HEK293 (cell line): ENCODE results near the gene RASL11A.
A peak's percentile ranks its signal among the peaks of the same experiment; 100 is the strongest.

Experiments
- EGR2 ChIP-seq: fragments of 450-650 bp; formaldehyde crosslinking; IDR thresholded peaks from 2 replicates; pipeline ENCODE4 v1.5.1; 2016; ENCODE audit warnings: low read depth, missing biosample characterization, missing genetic modification characterization
- GLI2 ChIP-seq: fragments of 450-650 bp; formaldehyde crosslinking; IDR thresholded peaks from 2 replicates; pipeline ENCODE4; 2017; ENCODE audit warnings: missing biosample characterization, missing genetic modification characterization, low read depth, borderline replicate concordance
- GLIS1 ChIP-seq: fragments of 450-650 bp; formaldehyde crosslinking; IDR thresholded peaks from 2 replicates; pipeline ENCODE4 v1.5.1; 2016; ENCODE audit warnings: missing biosample characterization, missing genetic modification characterization
- HIC1 ChIP-seq: fragments of 450-650 bp; formaldehyde crosslinking; IDR thresholded peaks from 2 replicates; pipeline ENCODE4 v1.5.1; 2016; ENCODE audit warnings: missing biosample characterization, missing genetic modification characterization
- KLF10 ChIP-seq: fragments of 450-650 bp; IDR thresholded peaks from 2 replicates; pipeline ENCODE4 v1.5.1; 2018; ENCODE audit warnings: missing biosample characterization, mild to moderate bottlenecking, missing genetic modification characterization
- KLF7 ChIP-seq: fragments of 450-650 bp; formaldehyde crosslinking; IDR thresholded peaks from 2 replicates; pipeline ENCODE4 v1.5.1; 2016; ENCODE audit warnings: missing biosample characterization, missing genetic modification characterization, borderline replicate concordance
- KLF8 ChIP-seq: fragments of 450-650 bp; formaldehyde crosslinking; IDR thresholded peaks from 2 replicates; pipeline ENCODE4 v1.5.1; 2016; ENCODE audit warnings: missing biosample characterization, missing genetic modification characterization
- OSR2 ChIP-seq: fragments of 450-650 bp; formaldehyde crosslinking; IDR thresholded peaks from 2 replicates; pipeline ENCODE4 v1.5.1; 2016; ENCODE audit warnings: missing biosample characterization, missing genetic modification characterization
- PATZ1 ChIP-seq: fragments of 450-650 bp; formaldehyde crosslinking; IDR thresholded peaks from 2 replicates; pipeline ENCODE4 v1.5.1; 2016; ENCODE audit warnings: missing biosample characterization, missing genetic modification characterization
- PRDM2 ChIP-seq: fragments of 450-650 bp; formaldehyde crosslinking; IDR thresholded peaks from 2 replicates; pipeline ENCODE4 v1.5.1; 2016; ENCODE audit warnings: missing biosample characterization, missing genetic modification characterization, borderline replicate concordance
- YY2 ChIP-seq: fragments of 450-650 bp; formaldehyde crosslinking; IDR thresholded peaks from 2 replicates; pipeline ENCODE4 v1.5.1; 2016; ENCODE audit warnings: missing biosample characterization, missing genetic modification characterization
- ZNF132 ChIP-seq: fragments of 450-650 bp; formaldehyde crosslinking; IDR thresholded peaks from 2 replicates; pipeline ENCODE4 v1.5.1; 2017; ENCODE audit warnings: missing biosample characterization, missing genetic modification characterization, borderline replicate concordance
- ZNF18 ChIP-seq: fragments of 450-650 bp; formaldehyde crosslinking; IDR thresholded peaks from 2 replicates; pipeline ENCODE4 v1.5.1; 2016; ENCODE audit warnings: missing biosample characterization, missing genetic modification characterization
- ZNF221 ChIP-seq: fragments of 450-650 bp; formaldehyde crosslinking; IDR thresholded peaks from 2 replicates; pipeline ENCODE4 v1.5.1; 2017; ENCODE audit warnings: missing biosample characterization, missing genetic modification characterization, borderline replicate concordance
- ZNF223 ChIP-seq: fragments of 450-650 bp; formaldehyde crosslinking; IDR thresholded peaks from 2 replicates; pipeline ENCODE4 v1.5.1; 2016; ENCODE audit warnings: missing biosample characterization, missing genetic modification characterization
- ZNF266 ChIP-seq: fragments of 450-650 bp; formaldehyde crosslinking; IDR thresholded peaks from 2 replicates; pipeline ENCODE4 v1.5.1; 2016; ENCODE audit warnings: missing biosample characterization, missing genetic modification characterization, low read depth
- ZNF274 ChIP-seq, 2 experiments: fragments of 200-500 bp in 1 of 2; fragments of 450-650 bp in 1 of 2; sonication (Bioruptor generic) in 1 of 2; formaldehyde crosslinking in 1 of 2; IDR thresholded peaks; 2 replicates each; pipeline versions ENCODE4 v1.5.1 to v1.6.1; 2014 to 2016; ENCODE audit warnings: borderline replicate concordance in 1 of 2, inconsistent platforms in 1 of 2, low read length in 1 of 2, missing biosample characterization in 1 of 2, missing genetic modification characterization in 1 of 2
- ZNF324 ChIP-seq: fragments of 450-650 bp; formaldehyde crosslinking; IDR thresholded peaks from 2 replicates; pipeline ENCODE4 v1.5.1; 2016; ENCODE audit warnings: missing biosample characterization, missing genetic modification characterization
- ZNF423 ChIP-seq: fragments of 450-650 bp; formaldehyde crosslinking; IDR thresholded peaks from 2 replicates; pipeline ENCODE4 v1.5.1; 2016; ENCODE audit warnings: missing biosample characterization, missing genetic modification characterization
- ZNF426 ChIP-seq: fragments of 450-650 bp; formaldehyde crosslinking; IDR thresholded peaks from 2 replicates; pipeline ENCODE4 v1.5.1; 2017; ENCODE audit warnings: missing biosample characterization, missing genetic modification characterization, mild to moderate bottlenecking, inconsistent platforms, moderate library complexity
- ZNF501 ChIP-seq: fragments of 450-650 bp; formaldehyde crosslinking; IDR thresholded peaks from 2 replicates; pipeline ENCODE4 v1.5.1; 2016; ENCODE audit warnings: missing biosample characterization, missing genetic modification characterization
- ZNF529 ChIP-seq: fragments of 450-650 bp; formaldehyde crosslinking; IDR thresholded peaks from 2 replicates; pipeline ENCODE4 v1.5.1; 2017; ENCODE audit warnings: missing genetic modification characterization, missing biosample characterization; ENCODE audit not compliant: insufficient replicate concordance
- ZNF629 ChIP-seq: fragments of 450-650 bp; formaldehyde crosslinking; IDR thresholded peaks from 2 replicates; pipeline ENCODE4 v1.5.1; 2017; ENCODE audit warnings: missing biosample characterization, missing genetic modification characterization
- ZNF664 ChIP-seq: fragments of 450-650 bp; formaldehyde crosslinking; IDR thresholded peaks from 2 replicates; pipeline ENCODE4 v1.5.1; 2016; ENCODE audit warnings: missing biosample characterization, missing genetic modification characterization
- ZNF677 ChIP-seq: fragments of 450-650 bp; IDR thresholded peaks from 2 replicates; pipeline ENCODE4 v1.5.0; 2018; ENCODE audit warnings: missing biosample characterization, mild to moderate bottlenecking, missing genetic modification characterization, moderate library complexity
- ZNF843 ChIP-seq: fragments of 450-650 bp; formaldehyde crosslinking; IDR thresholded peaks from 2 replicates; pipeline ENCODE4 v1.5.1; 2016; ENCODE audit warnings: missing biosample characterization, missing genetic modification characterization

RASL11A gene

GRCh38 chr13:27270594-27271520 lies at the start of gene RASL11A (continued):
- TF ChIP-seq ZNF501 (tag by site-specific recombination) (peak; percentile 36; the same call in 1 of the 2 replicates), KLF7 (tag by site-specific recombination) (0 out of 2 replicates have a peak, but pooled peaks have one; percentile 33), ZNF426 (tag by site-specific recombination) (no peak), KLF8 (tag by site-specific recombination) (peak; percentile 66; the same call in 1 of the 2 replicates), ZNF677 (tag by site-specific recombination) (peak; percentile 2; the same call in 1 of the 2 replicates), ZNF221 (tag by site-specific recombination) (no peak), PATZ1 (tag by site-specific recombination) (peak; percentile 72), ZNF629 (tag by site-specific recombination) (peak; percentile 61; the same call in 1 of the 2 replicates), ZNF664 (tag by site-specific recombination) (no peak; the same call in 1 of the 2 replicates), ZNF529 (tag by site-specific recombination) (no peak), PRDM2 (tag by site-specific recombination) (no peak), HIC1 (tag by site-specific recombination) (peak; percentile 71), ZNF274 (IDR thresholded peaks at IDR 0.05; ENCODE audit: low read length) (no peak), ZNF274 (tag by site-specific recombination; IDR thresholded peaks at IDR 0.05; ENCODE audit: borderline replicate concordance) (no peak), EGR2 (tag by site-specific recombination) (peak; percentile 29; the same call in 1 of the 2 replicates), ZNF266 (tag by site-specific recombination) (no peak), ZNF324 (tag by site-specific recombination) (0 out of 2 replicates have a peak, but pooled peaks have one; percentile 28), GLIS1 (tag by site-specific recombination) (peak; percentile 82), KLF10 (peak; percentile 70), ZNF132 (tag by site-specific recombination) (no peak), ZNF223 (tag by site-specific recombination) (peak; percentile 53; the same call in 1 of the 2 replicates), GLI2 (no peak), OSR2 (tag by site-specific recombination) (no peak), ZNF843 (tag by site-specific recombination) (peak; percentile 61; the same call in 1 of the 2 replicates), ZNF423 (tag by site-specific recombination) (peak; percentile 84; the same call in 1 of the 2 replicates), ZNF18 (tag by site-specific recombination) (no peak), YY2 (tag by site-specific recombination) (no peak)
